PC-3 (cell line): ENCODE measurements around the gene ALG2. TPM values are rescaled to one million over a fixed set of nuclear protein-coding genes. Genes with fewer than 3 reads are reported as not detected.

Experiments used
- ATAC-seq: fragments of 200-7000 bp; cut with Tn5 transposase; 2 replicates; pipeline ENCODE4 v1.9.1; 2020; ENCODE audit warnings: mild to moderate bottlenecking, moderate library complexity
- BruUV-seq: library from RNA; stranded (reverse); fragments of 400-500 nt; replicated peaks from 2 replicates; lab custom pipeline; 2021; lab: Mats Ljungman, UMichigan
- CTCF ChIA-PET: fragments of 300-600 bp; sonication (Branson Sonifier 250); formaldehyde crosslinking; loops from one replicate; lab custom pipeline; 2022; ENCODE audit warnings: antibody characterized with exemption; lab: Charles Lee
- POLR2A ChIA-PET: fragments of 300-600 bp; sonication (Branson Sonifier 250); formaldehyde crosslinking; loops from one replicate; lab custom pipeline; 2022; ENCODE audit warnings: antibody characterized with exemption; ENCODE audit not compliant: unreplicated experiment; lab: Charles Lee
- DNase-seq: peaks from one replicate; pipeline ENCODE4 v3.0.0-alpha.2; 2015
- H2AFZ ChIP-seq: fragments of 300-600 bp; sonication (generic); 2 replicates; pipeline ENCODE4 v1.6.0; 2016; ENCODE audit warnings: antibody characterized with exemption, low read length
- H3F3A ChIP-seq: fragments of 300-600 bp; sonication (generic); one replicate; pipeline ENCODE4 v1.6.0; 2017; ENCODE audit warnings: antibody characterized with exemption, low read length, control low read depth, mild to moderate bottlenecking; ENCODE audit not compliant: unreplicated experiment
- H3K27ac ChIP-seq: fragments of 300-600 bp; sonication (generic); 2 replicates; pipeline ENCODE4 v1.5.1; 2016; ENCODE audit warnings: mild to moderate bottlenecking, low read length
- H3K27me3 ChIP-seq: fragments of 300-600 bp; sonication (generic); 2 replicates; pipeline ENCODE4 v1.6.1; 2016; ENCODE audit warnings: low read length, mixed read lengths
- H3K36me3 ChIP-seq: fragments of 300-600 bp; sonication (generic); 2 replicates; pipeline ENCODE4 v1.6.1; 2016; ENCODE audit warnings: low read depth, mixed run types, low read length, mixed read lengths
- H3K4me1 ChIP-seq: fragments of 300-600 bp; sonication (generic); 2 replicates; pipeline ENCODE4 v1.5.1; 2016; ENCODE audit warnings: low read length; ENCODE audit not compliant: insufficient read depth
- H3K4me2 ChIP-seq: fragments of 300-600 bp; sonication (generic); 2 replicates; pipeline ENCODE4 v1.6.0; 2016; ENCODE audit warnings: low read length
- H3K4me3 ChIP-seq: fragments of 300-600 bp; sonication (generic); 2 replicates; pipeline ENCODE4 v1.5.1; 2016; ENCODE audit warnings: mild to moderate bottlenecking, low read length, mixed read lengths
- H3K79me2 ChIP-seq: fragments of 300-600 bp; sonication (generic); 2 replicates; pipeline ENCODE4 v1.6.1; 2017; ENCODE audit warnings: low read length, mixed read lengths
- H3K9ac ChIP-seq: fragments of 300-600 bp; sonication (generic); 2 replicates; pipeline ENCODE4 v1.6.0; 2016; ENCODE audit warnings: mild to moderate bottlenecking, low read length
- H3K9me2 ChIP-seq: fragments of 300-600 bp; sonication (generic); replicated peaks from 2 replicates; pipeline ENCODE4 v1.6.1; 2016; ENCODE audit warnings: mixed run types, low read length, mixed read lengths
- H3K9me3 ChIP-seq: fragments of 300-600 bp; sonication (generic); 2 replicates; pipeline ENCODE4 v1.6.1; 2016; ENCODE audit warnings: low read length, mixed read lengths
- H4K20me1 ChIP-seq: fragments of 300-600 bp; sonication (generic); 2 replicates; pipeline ENCODE4 v1.6.1; 2016; ENCODE audit warnings: low read length, mixed read lengths
- EZH2 ChIP-seq: fragments of 300-600 bp; sonication (generic); IDR thresholded peaks from one replicate; pipeline ENCODE4 v1.6.1; 2017; ENCODE audit warnings: antibody characterized with exemption, mild to moderate bottlenecking, low read length; ENCODE audit not compliant: unreplicated experiment
- EZH2phosphoT487 ChIP-seq: fragments of 300-600 bp; sonication (generic); IDR thresholded peaks from 2 replicates; pipeline ENCODE4 v1.6.1; 2018; ENCODE audit warnings: mild to moderate bottlenecking, antibody characterized with exemption, low read length, borderline replicate concordance
- intact Hi-C: fragments of 100-400 bp; cut with micrococcal nuclease; formaldehyde crosslinking; loops from 2 replicates; pipeline ENCODE4 v1.9.0; 2023
- total RNA-seq: library from RNA; depleted of rRNA; stranded (reverse); fragments of >200 nt; gene quantifications from 2 replicates; pipeline ENCODE4 v1.2.3, GENCODE V29; 2014
- TF ChIP-seq, protein P1 (sequence below): fragments of 300-600 bp; sonication (generic); conservative IDR thresholded peaks from 2 replicates; pipeline ENCODE4 v1.5.1; 2017; ENCODE audit warnings: antibody characterized with exemption, low read depth, mild to moderate bottlenecking, low read length

ALG2 gene
- total RNA-seq, 1 experiment from 2014 or later: 33.2 TPM

- H3K27ac ChIP-seq: no peak overlapping the region
- CTCF ChIA-PET: no interaction called here
- ATAC-seq: no peak
These were observed 47.7 kb upstream of the ALG2 start for GRCh38 chr9:99269416-99269815.

DNA sequence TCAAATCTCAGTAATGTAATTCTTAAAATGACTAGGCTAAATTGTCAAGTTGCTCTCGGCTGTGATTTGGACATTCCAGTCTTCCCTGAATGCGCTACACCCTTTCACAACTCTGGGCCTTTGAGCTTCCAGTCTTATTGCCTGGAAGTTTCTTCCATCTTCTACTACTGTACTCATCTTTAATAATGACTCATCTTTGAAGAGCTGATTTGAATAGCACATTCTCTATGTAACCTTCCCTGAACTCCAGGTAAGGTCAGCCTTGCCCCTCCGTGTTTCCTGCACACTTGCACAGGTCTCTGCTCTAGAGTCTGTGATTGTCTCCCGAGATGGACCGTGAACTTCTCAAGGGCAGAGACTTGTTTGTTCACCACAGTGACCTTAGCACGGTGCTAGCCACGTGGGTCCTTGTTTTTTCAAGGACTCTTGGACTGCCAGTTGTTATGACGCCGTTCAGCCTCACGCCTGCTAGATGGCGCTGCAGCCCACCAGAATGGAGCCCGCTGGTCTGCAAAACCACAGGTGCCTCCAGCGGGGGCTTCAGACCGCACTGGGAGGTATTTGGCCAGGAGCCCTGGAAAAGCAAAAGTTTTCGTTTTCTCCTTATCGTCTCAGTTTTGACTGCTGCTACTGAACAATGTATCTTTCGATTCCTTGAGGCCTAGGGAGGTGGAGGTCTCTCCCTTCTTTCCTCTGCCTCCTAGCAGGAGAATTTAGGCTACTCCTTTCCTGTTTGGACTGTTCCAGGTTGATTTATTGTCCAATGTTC lies 44.7 kb upstream of the ALG2 start:
- ChIA-PET POLR2A (no interaction called here), CTCF (no interaction called here)
- 0 out of 2 replicates have a peak overlapping the region, but pooled peaks have one; percentile 28 for H3K4me2 ChIP-seq
- no peaks in the 10 kb centered on the region for H3K79me2 ChIP-seq
- BruUV-seq: no TSS peak
- DNase-seq (peak; percentile 53), ATAC-seq (peak; percentile 31; the same call in 1 of the 2 replicates)
- H3K27me3 ChIP-seq: no peaks in the 10 kb centered on the region
- H4K20me1 ChIP-seq: no peaks in the 10 kb centered on the region
- no peak overlapping the region for H3K27ac ChIP-seq
- H3K36me3 ChIP-seq: no peaks in the 10 kb centered on the region
- TF ChIP-seq EZH2phosphoT487: no peak
- TF ChIP-seq, protein P1, sequence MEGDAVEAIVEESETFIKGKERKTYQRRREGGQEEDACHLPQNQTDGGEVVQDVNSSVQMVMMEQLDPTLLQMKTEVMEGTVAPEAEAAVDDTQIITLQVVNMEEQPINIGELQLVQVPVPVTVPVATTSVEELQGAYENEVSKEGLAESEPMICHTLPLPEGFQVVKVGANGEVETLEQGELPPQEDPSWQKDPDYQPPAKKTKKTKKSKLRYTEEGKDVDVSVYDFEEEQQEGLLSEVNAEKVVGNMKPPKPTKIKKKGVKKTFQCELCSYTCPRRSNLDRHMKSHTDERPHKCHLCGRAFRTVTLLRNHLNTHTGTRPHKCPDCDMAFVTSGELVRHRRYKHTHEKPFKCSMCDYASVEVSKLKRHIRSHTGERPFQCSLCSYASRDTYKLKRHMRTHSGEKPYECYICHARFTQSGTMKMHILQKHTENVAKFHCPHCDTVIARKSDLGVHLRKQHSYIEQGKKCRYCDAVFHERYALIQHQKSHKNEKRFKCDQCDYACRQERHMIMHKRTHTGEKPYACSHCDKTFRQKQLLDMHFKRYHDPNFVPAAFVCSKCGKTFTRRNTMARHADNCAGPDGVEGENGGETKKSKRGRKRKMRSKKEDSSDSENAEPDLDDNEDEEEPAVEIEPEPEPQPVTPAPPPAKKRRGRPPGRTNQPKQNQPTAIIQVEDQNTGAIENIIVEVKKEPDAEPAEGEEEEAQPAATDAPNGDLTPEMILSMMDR: peak; percentile 82
- H3F3A ChIP-seq: no peaks in the 10 kb centered on the region
- H3K9me3 ChIP-seq: no peaks in the 10 kb centered on the region
- intact Hi-C loops: loop anchor here (1.0 to 5.0 kb wide), 2 partner anchors 82 to 746 kb away; no protein-coding TSS in a partner anchor
- no peak overlapping the region for H2AFZ ChIP-seq
- no peaks in the 10 kb centered on the region for H3K9me2 ChIP-seq
- H3K9ac ChIP-seq: no peak overlapping the region
- peaks cover 3% of the 10 kb centered on the region; the same call in 1 of the 2 replicates for H3K4me1 ChIP-seq
- H3K4me3 ChIP-seq: no peak overlapping the region

More at GRCh38 chr9:99269416-99269815, 47.7 kb upstream of the ALG2 start:
- DNase-seq: peak; percentile 28
- Histone ChIP-seq H4K20me1 (no peaks in the 10 kb centered on the region), H2AFZ (no peak overlapping the region), H3K9me3 (no peaks in the 10 kb centered on the region), H3K4me1 (peaks cover 3% of the 10 kb centered on the region; the same call in 1 of the 2 replicates), H3F3A (no peaks in the 10 kb centered on the region), H3K27me3 (no peaks in the 10 kb centered on the region), H3K4me3 (no peak overlapping the region), H3K9ac (no peak overlapping the region), H3K36me3 (no peaks in the 10 kb centered on the region), H3K79me2 (no peaks in the 10 kb centered on the region), H3K4me2 (no peak overlapping the region), H3K9me2 (no peaks in the 10 kb centered on the region)
- no TSS peak for BruUV-seq
- intact Hi-C loops: loop anchor here (5.0 kb wide), 1 partner anchor 743 kb away; no protein-coding TSS in a partner anchor
- TF ChIP-seq EZH2phosphoT487 (no peak), EZH2 (no peak)
- TF ChIP-seq, protein P1: no peak
- POLR2A ChIA-PET: no interaction called here

DNA sequence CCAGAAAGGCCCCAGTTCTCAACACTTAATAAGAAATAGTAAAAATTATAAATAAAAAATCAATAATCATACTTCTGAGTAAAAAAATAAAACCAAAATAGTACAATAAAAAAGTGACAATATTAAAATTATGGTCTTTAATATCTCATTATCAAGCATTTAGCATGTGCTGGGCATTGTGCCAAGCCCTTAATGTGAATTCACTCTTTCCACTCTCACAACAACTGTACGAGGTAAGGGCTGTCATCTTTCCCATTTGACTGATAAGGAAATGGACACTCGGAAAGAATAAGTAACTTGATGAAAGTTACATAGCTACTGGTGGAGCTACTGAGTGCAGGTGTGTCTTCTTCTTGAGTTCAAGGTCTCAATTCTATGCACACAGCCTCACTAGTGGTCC lies 43.9 kb upstream of the ALG2 start:
- Histone ChIP-seq H2AFZ (no peak overlapping the region), H3K9ac (no peak overlapping the region), H3K27me3 (no peaks in the 10 kb centered on the region), H3K36me3 (no peaks in the 10 kb centered on the region), H3K79me2 (no peaks in the 10 kb centered on the region), H4K20me1 (no peaks in the 10 kb centered on the region), H3K9me3 (no peaks in the 10 kb centered on the region), H3K4me3 (no peak overlapping the region), H3F3A (no peaks in the 10 kb centered on the region), H3K9me2 (no peaks in the 10 kb centered on the region), H3K4me2 (no peak overlapping the region), H3K4me1 (peaks cover 3% of the 10 kb centered on the region; the same call in 1 of the 2 replicates), H3K27ac (no peak overlapping the region)
- intact Hi-C loops: loop anchor here (1.0 to 5.0 kb wide), 2 partner anchors 81 to 747 kb away; no protein-coding TSS in a partner anchor
- CTCF ChIA-PET: no interaction called here
- DNase-seq (no peak), ATAC-seq (no peak)
- BruUV-seq: no TSS peak
- POLR2A ChIA-PET: no interaction called here
- TF ChIP-seq EZH2phosphoT487: no peak
- no peak for TF ChIP-seq EZH2
- TF ChIP-seq, protein P1: no peak
